ENCODE measurements around the gene PGLYRP1.

PGLYRP1 gene

GRCh38 chr19:46019270-46019669 lies 3.6 kb downstream of the PGLYRP1 start:
- Mint-ChIP-seq H3K27ac (no peak overlapping the region), H3K4me1 (ENCODE audit: low read depth) (peaks cover 13% of the 10 kb centered on the region), H3K4me3 (no peak overlapping the region), H3K27me3 (ENCODE audit: low read depth) (peaks cover 30% of the 10 kb centered on the region), H3K9me3 (no peaks in the 10 kb centered on the region), H3K36me3 (ENCODE audit: low read depth) (peaks cover 5% of the 10 kb centered on the region)

- Mint-ChIP-seq H3K27me3 (ENCODE audit: low read depth) (peaks cover 26% of the 10 kb centered on the region), H3K9me3 (no peaks in the 10 kb centered on the region), H3K4me3 (no peak overlapping the region), H3K36me3 (ENCODE audit: low read depth) (peaks cover 5% of the 10 kb centered on the region), H3K27ac (no peak overlapping the region), H3K4me1 (ENCODE audit: low read depth) (peaks cover 13% of the 10 kb centered on the region)
Observed at GRCh38 chr19:46018729-46019251, 4.1 kb downstream of the PGLYRP1 start.

GRCh38 chr19:46017874-46018675 lies 4.8 kb downstream of the PGLYRP1 start:
- peaks cover 21% of the 10 kb centered on the region for H3K27me3 Mint-ChIP-seq (ENCODE audit: low read depth)
- H3K4me1 Mint-ChIP-seq (ENCODE audit: low read depth), result peaks cover 13% of the 10 kb centered on the region
- peaks cover 5% of the 10 kb centered on the region for H3K36me3 Mint-ChIP-seq (ENCODE audit: low read depth)
- no peak overlapping the region for H3K27ac Mint-ChIP-seq
- no peaks in the 10 kb centered on the region for H3K9me3 Mint-ChIP-seq
- no peak overlapping the region for H3K4me3 Mint-ChIP-seq

GRCh38 chr19:46017095-46017429 lies 5.8 kb downstream of the PGLYRP1 start:
- H3K4me3 Mint-ChIP-seq, result peak overlapping the region; percentile 44
- H3K4me1 Mint-ChIP-seq (ENCODE audit: low read depth), result peaks cover 13% of the 10 kb centered on the region
- peaks cover 5% of the 10 kb centered on the region for H3K36me3 Mint-ChIP-seq (ENCODE audit: low read depth)
- no peaks in the 10 kb centered on the region for H3K9me3 Mint-ChIP-seq
- no peak overlapping the region for H3K27ac Mint-ChIP-seq
- peaks cover 17% of the 10 kb centered on the region for H3K27me3 Mint-ChIP-seq (ENCODE audit: low read depth)

- Mint-ChIP-seq H3K36me3 (ENCODE audit: low read depth) (peaks cover 5% of the 10 kb centered on the region), H3K27me3 (ENCODE audit: low read depth) (peaks cover 12% of the 10 kb centered on the region), H3K4me1 (ENCODE audit: low read depth) (peaks cover 13% of the 10 kb centered on the region), H3K4me3 (peak overlapping the region; percentile 86), H3K27ac (peak overlapping the region; percentile 62), H3K9me3 (no peaks in the 10 kb centered on the region)
Observed at GRCh38 chr19:46016426-46017094, 6.3 kb downstream of the PGLYRP1 start.

GRCh38 chr19:46015687-46016425 lies 7.0 kb downstream of the PGLYRP1 start:
- Mint-ChIP-seq H3K27ac (peak overlapping the region; percentile 62), H3K36me3 (ENCODE audit: low read depth) (peaks cover 5% of the 10 kb centered on the region), H3K27me3 (ENCODE audit: low read depth) (peaks cover 12% of the 10 kb centered on the region), H3K9me3 (no peaks in the 10 kb centered on the region), H3K4me1 (ENCODE audit: low read depth) (peaks cover 13% of the 10 kb centered on the region), H3K4me3 (peak overlapping the region; percentile 86)

GRCh38 chr19:46014941-46015686 lies 7.7 kb downstream of the PGLYRP1 start:
- Mint-ChIP-seq H3K36me3 (ENCODE audit: low read depth) (peaks cover 5% of the 10 kb centered on the region), H3K4me1 (ENCODE audit: low read depth) (peaks cover 13% of the 10 kb centered on the region), H3K27me3 (ENCODE audit: low read depth) (peaks cover 12% of the 10 kb centered on the region), H3K27ac (peak overlapping the region; percentile 31), H3K9me3 (no peaks in the 10 kb centered on the region), H3K4me3 (peak overlapping the region; percentile 78)

- peaks cover 12% of the 10 kb centered on the region for H3K27me3 Mint-ChIP-seq (ENCODE audit: low read depth)
- H3K4me3 Mint-ChIP-seq, result peak overlapping the region; percentile 78
- peaks cover 13% of the 10 kb centered on the region for H3K4me1 Mint-ChIP-seq (ENCODE audit: low read depth)
- no peaks in the 10 kb centered on the region for H3K9me3 Mint-ChIP-seq
- H3K27ac Mint-ChIP-seq, result no peak overlapping the region
- H3K36me3 Mint-ChIP-seq (ENCODE audit: low read depth), result peaks cover 5% of the 10 kb centered on the region
Observed at GRCh38 chr19:46014534-46014933, 8.3 kb downstream of the PGLYRP1 start.

- no peak overlapping the region for H3K27ac Mint-ChIP-seq
- H3K9me3 Mint-ChIP-seq, result no peaks in the 10 kb centered on the region
- no peak overlapping the region for H3K4me3 Mint-ChIP-seq
- peaks cover 6% of the 10 kb centered on the region for H3K27me3 Mint-ChIP-seq (ENCODE audit: low read depth)
- H3K4me1 Mint-ChIP-seq (ENCODE audit: low read depth), result peaks cover 4% of the 10 kb centered on the region
- H3K36me3 Mint-ChIP-seq (ENCODE audit: low read depth), result peaks cover 7% of the 10 kb centered on the region
Observed at GRCh38 chr19:46009530-46010510, 13.0 kb downstream of the PGLYRP1 start.

GRCh38 chr19:46006411-46006810 lies 16.4 kb downstream of the PGLYRP1 start:
- no peaks in the 10 kb centered on the region for H3K9me3 Mint-ChIP-seq

GRCh38 chr19:46002678-46003275 lies 20.1 kb downstream of the PGLYRP1 start:
- no peak overlapping the region for H3K4me3 Mint-ChIP-seq
- H3K27me3 Mint-ChIP-seq (ENCODE audit: low read depth), result peaks cover 9% of the 10 kb centered on the region
- no peaks in the 10 kb centered on the region for H3K9me3 Mint-ChIP-seq
- H3K36me3 Mint-ChIP-seq (ENCODE audit: low read depth), result peaks cover 6% of the 10 kb centered on the region
- peaks cover 19% of the 10 kb centered on the region for H3K4me1 Mint-ChIP-seq (ENCODE audit: low read depth)
- no peak overlapping the region for H3K27ac Mint-ChIP-seq

More at GRCh38 chr19:46006411-46006810, 16.4 kb downstream of the PGLYRP1 start:
- H3K4me1 Mint-ChIP-seq (ENCODE audit: low read depth), result no peaks in the 10 kb centered on the region
- no peak overlapping the region for H3K27ac Mint-ChIP-seq
- peaks cover 4% of the 10 kb centered on the region for H3K36me3 Mint-ChIP-seq (ENCODE audit: low read depth)
- H3K4me3 Mint-ChIP-seq, result no peak overlapping the region
- no peaks in the 10 kb centered on the region for H3K27me3 Mint-ChIP-seq (ENCODE audit: low read depth)

GRCh38 chr19:46000491-46001246 lies 22.2 kb downstream of the PGLYRP1 start:
- H3K36me3 Mint-ChIP-seq (ENCODE audit: low read depth), result peaks cover 13% of the 10 kb centered on the region
- H3K4me1 Mint-ChIP-seq (ENCODE audit: low read depth), result peaks cover 24% of the 10 kb centered on the region
- H3K9me3 Mint-ChIP-seq, result no peaks in the 10 kb centered on the region
- peak overlapping the region; percentile 71 for H3K27ac Mint-ChIP-seq
- H3K4me3 Mint-ChIP-seq, result peak overlapping the region; percentile 86
- H3K27me3 Mint-ChIP-seq (ENCODE audit: low read depth), result peaks cover 9% of the 10 kb centered on the region

Data from T-helper 1 cell treated with Interleukin-12 subunit alpha and Interleukin-12 subunit beta and Interleukin-4 antibody, amounts not matched to agents 30 μg/mL and 1 μg/mL, for 36 hours (primary cell).